ENCODE data around the gene DDX17. TPM values are rescaled to one million over a fixed set of nuclear protein-coding genes. Genes with fewer than 3 reads are reported as not detected.

The DDX17 gene
- total RNA-seq, 1 experiment from 2014 or later: 234 TPM

GRCh38 chr22:38444783-38445182 is 61.3 kb downstream of the DDX17 start:
- ATAC-seq (no peak), DNase-seq (ENCODE audit: low read depth, low spot score) (no peak)
- POLR2A ChIA-PET: no interaction called here
- H3K9ac ChIP-seq (ENCODE audit: low read length): no peak overlapping the region
- H3K9me3 ChIP-seq (ENCODE audit: control insufficient read depth in 1 of 2, insufficient read depth in 1 of 2, low read depth in 1 of 2, low read length in 2 of 2): no peaks in the 10 kb centered on the region
- H3K36me3 ChIP-seq (ENCODE audit: control insufficient read depth in 1 of 2, insufficient read depth in 2 of 2, low read length in 2 of 2): no peaks in the 10 kb centered on the region
- no peak overlapping the region for H3K4me3 ChIP-seq (replicated peaks in 1 of 2; ENCODE audit: low read depth in 1 of 2, low read length in 2 of 2)
- intact Hi-C loops (cut with micrococcal nuclease): no loop called here
- no peaks in the 10 kb centered on the region for H3K9me2 ChIP-seq (ENCODE audit: insufficient read depth)
- RAD21 ChIA-PET (ENCODE audit: low non-redundant PET in 1 of 2, low total read pairs in 2 of 2, uncharacterized antibody in 2 of 2, unreplicated experiment in 2 of 2): no interaction called here
- H3K27ac ChIP-seq (ENCODE audit: low read depth, low read length): no peak overlapping the region
- CTCF ChIA-PET: no interaction called here
- H3K4me2 ChIP-seq (ENCODE audit: low read length): no peak overlapping the region
- no TSS peak for BruUV-seq (replicated peaks)
- no peaks in the 10 kb centered on the region for H4K20me1 ChIP-seq (ENCODE audit: insufficient read depth)
- no peaks in the 10 kb centered on the region for H3K79me2 ChIP-seq (ENCODE audit: insufficient read depth, low read length)
- H3K27me3 ChIP-seq (ENCODE audit: insufficient read depth, low read length): no peaks in the 10 kb centered on the region
- no peak overlapping the region for H2AFZ ChIP-seq (ENCODE audit: low read depth, low read length, poor library complexity, severe bottlenecking)
- no peaks in the 10 kb centered on the region for H3K4me1 ChIP-seq (ENCODE audit: control insufficient read depth in 1 of 2, insufficient read depth in 2 of 2, low read length in 2 of 2)
- no peak for TF ChIP-seq POLR2AphosphoS5 (IDR thresholded peaks at IDR 0.05; ENCODE audit: low read depth, low read length)
- no peak for TF ChIP-seq EGR1 (IDR thresholded peaks at IDR 0.05; ENCODE audit: low read depth)
- TF ChIP-seq FOSL1 (IDR thresholded peaks at IDR 0.05; ENCODE audit: low read depth): no peak
- TF ChIP-seq CEBPB (IDR thresholded peaks at IDR 0.05; ENCODE audit: low read depth): no peak
- no peak for TF ChIP-seq CBX3 (IDR thresholded peaks at IDR 0.05; ENCODE audit: low read depth)
- no peak for TF ChIP-seq YY1 (IDR thresholded peaks at IDR 0.05; ENCODE audit: extremely low read depth, insufficient replicate concordance, low read depth, low read length)
- no peak for TF ChIP-seq ZBTB33 (IDR thresholded peaks at IDR 0.05; ENCODE audit: extremely low read depth, insufficient replicate concordance, low read length)
- TF ChIP-seq POLR2A (IDR thresholded peaks at IDR 0.05; ENCODE audit: borderline replicate concordance, extremely low read depth, insufficient read depth, insufficient read length): no peak
- TF ChIP-seq ATF3 (IDR thresholded peaks at IDR 0.05): no peak
- TF ChIP-seq EZH2 (IDR thresholded peaks at IDR 0.05): no peak
- TF ChIP-seq ZNF274 (IDR thresholded peaks at IDR 0.05; ENCODE audit: low read depth, low read length): no peak
- no peak for TF ChIP-seq MAX (IDR thresholded peaks at IDR 0.05)
- no peak for TF ChIP-seq CTCF (IDR thresholded peaks at IDR 0.05 in 2 of 3, conservative IDR thresholded peaks at IDR 0.05 in 1 of 3; ENCODE audit: borderline replicate concordance in 1 of 3, insufficient read depth in 1 of 3, low read depth in 2 of 3, low read length in 2 of 3)
- TF ChIP-seq REST (IDR thresholded peaks at IDR 0.05; ENCODE audit: low read depth): no peak
- no peak for TF ChIP-seq EZH2phosphoT487 (IDR thresholded peaks at IDR 0.05; ENCODE audit: borderline replicate concordance)
- no peak for TF ChIP-seq ELF1 (IDR thresholded peaks at IDR 0.05; ENCODE audit: borderline replicate concordance, low read depth)
- TF ChIP-seq RAD21 (IDR thresholded peaks at IDR 0.05; ENCODE audit: low read depth): no peak
- TF ChIP-seq SP1 (IDR thresholded peaks at IDR 0.05; ENCODE audit: low read depth): no peak
- TF ChIP-seq ZFX (IDR thresholded peaks at IDR 0.05): no peak
- no peak for TF ChIP-seq SIN3A (IDR thresholded peaks at IDR 0.05; ENCODE audit: low read depth)

Data from HCT116 (cell line).